ENCODE data around the gene SLX4.
"Not testable (repeated sequence)": the region's sequence is repeated elsewhere in the genome, so short reads cannot be mapped to it uniquely, and the experiment has no call there.

The SLX4 gene

DNA sequence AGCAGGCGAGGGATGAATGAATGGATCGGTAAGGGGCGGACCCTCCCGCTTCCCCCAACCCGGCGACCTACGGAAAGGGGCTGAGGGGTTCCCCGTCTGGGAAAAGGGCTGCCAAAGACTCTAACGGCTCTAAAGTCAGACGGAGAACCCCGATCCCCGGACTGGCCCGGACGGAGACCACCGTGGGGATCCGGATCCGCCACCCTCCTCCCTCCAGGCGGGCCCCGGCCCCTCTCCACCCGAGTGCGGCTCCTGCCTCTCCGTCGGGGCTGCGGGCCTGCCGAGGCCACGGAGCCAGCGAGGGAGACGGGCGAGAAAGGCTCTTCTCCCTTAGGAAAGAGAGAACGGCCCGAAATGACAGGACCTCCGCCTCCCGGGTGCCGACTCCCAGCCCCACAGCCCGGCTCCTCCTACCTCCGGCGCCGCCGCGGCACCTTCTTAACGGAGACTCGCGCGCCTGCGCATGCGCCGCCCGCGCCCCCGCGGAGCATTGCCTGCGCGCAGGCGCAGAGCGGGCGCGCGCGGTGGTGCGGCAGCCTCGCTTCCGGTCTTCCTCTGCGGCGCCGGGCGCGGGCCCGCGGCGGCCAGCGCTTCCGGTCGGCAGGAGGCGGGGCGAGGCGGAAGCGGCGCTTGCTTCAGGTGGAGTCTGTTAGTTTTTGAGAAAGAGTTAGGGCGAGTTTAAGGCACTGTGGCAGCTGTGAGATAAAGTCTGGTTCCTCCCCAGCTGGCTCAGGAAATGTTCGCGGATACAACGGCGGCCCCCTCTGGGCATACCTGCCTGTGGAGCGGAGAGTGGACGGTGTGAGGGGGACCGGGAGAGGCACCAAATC is at the start of gene SLX4:
SLX4 (minus strand) TSS at position 461 of the 830 bp plus-strand sequence. CDS start 2,642 bp downstream, outside the sequence.
- DNase-seq = peak; percentile 92

DNA sequence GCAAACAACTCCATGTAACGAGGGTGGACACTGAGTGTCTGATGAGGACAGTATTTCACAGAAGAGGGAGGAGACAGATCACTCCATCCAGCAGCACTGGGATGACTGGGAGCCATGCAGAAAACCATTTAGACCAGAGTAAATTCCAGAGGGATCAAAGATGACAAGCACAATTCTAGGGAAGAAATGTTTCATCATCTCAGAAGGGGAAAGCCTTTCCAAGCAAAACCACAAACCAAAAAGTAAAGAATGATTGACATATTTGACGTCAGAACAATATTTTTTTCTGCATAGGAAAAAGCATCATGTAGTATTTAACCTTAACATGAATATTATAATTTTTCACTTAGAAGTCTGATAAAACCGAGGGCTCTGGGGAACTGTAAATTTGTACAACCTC is 47.8 kb upstream of the SLX4 start:
- DNase-seq = peak; percentile 59

DNA sequence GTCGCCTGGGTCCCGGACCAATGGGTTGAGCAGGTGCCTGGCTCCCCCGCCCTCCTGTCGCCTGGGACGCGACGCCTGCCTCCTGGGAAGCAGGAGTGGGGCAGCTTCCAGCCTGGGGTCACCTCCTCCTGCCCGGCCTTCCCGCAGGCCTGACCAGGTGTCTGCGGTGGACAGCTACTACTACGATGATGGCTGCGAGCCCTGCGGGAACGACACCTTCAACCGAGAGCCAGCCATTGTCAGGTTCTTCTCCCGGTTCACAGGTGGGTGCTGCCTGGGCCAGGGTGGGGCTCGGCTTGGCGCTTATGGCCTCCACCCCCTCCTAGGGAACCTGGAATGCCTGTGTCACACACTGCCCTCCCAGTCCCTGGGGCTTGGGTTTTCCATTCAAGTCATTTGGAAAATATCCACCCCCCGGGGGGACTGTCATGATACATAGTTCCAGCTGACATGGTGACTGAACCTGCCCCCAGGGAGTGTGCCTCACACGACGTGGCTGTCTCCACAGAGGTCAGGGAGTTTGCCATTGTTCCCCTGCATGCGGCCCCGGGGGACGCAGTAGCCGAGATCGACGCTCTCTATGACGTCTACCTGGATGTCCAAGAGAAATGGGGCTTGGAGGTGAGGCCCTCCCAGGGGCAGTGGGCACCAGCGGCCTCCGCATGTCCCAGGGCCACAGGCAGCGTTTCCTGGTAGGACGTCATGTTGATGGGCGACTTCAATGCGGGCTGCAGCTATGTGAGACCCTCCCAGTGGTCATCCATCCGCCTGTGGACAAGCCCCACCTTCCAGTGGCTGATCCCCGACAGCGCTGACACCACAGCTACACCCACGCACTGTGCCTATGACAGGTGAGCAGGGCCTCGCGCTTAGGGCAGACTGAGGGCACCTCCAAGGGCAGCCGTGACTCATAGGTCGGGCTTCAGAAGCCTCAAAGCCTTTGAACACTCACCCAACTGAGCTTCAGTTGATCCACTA is 45.4 kb upstream of the SLX4 start:
- no peak for DNase-seq

DNA sequence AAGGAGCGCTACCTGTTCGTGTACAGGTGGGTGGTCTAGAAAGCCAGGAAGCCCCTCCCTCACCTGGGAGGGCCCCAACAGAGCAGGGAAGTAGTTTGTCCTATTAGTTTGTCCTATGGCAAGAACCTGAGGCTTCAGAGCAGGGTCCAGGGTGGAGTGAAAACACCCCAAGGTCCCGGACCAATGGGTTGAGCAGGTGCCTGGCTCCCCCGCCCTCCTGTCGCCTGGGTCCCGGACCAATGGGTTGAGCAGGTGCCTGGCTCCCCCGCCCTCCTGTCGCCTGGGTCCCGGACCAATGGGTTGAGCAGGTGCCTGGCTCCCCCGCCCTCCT is 44.7 kb upstream of the SLX4 start:
- not testable (repeated sequence) for DNase-seq

- DNase-seq = no peak
Observed at GRCh38 chr16:3655396-3656159, 44.2 kb upstream of the SLX4 start.

GRCh38 chr16:3655030-3655395 is 43.6 kb upstream of the SLX4 start:
- no peak for DNase-seq

DNA sequence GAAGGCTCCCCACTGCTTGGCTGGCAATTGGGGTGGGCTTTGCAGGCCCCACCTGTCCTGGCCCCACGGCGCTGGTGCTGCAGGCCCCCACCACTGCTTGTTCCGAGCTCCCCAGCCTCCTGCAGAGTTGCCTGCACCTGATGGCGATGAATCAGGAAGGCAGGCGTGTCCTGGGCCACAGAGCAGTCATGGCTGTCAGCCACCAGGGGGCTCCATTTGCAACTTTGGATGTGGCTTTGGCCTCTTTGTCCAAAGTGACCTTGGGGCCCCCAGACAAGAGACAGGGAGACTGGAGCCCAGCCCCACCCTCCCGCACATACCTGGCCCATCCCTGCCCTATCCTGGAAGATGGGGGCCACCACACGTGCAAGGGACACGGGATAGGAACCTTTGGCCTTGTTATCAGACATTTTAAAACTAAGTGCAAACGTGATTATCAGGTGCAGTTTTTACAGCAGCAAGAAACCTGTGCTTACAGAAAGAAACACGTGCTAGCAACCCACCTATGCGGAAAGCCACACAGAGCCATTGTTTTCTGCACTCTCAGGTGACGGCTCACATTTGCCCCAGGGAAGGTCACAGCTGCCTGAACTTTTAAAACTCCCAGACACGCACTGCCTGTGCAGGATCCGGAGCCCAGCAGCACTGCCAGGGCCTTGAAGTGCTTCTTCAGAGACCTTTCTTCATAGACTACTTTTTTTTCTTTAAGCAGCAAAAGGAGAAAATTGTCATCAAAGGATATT is 43.0 kb upstream of the SLX4 start, which contains the start of gene DNASE1:
DNASE1 (plus strand) TSS at position 443 of the 743 bp plus-strand sequence. CDS start 683 bp downstream, outside the sequence.
- peak; percentile 60 for DNase-seq

DNA sequence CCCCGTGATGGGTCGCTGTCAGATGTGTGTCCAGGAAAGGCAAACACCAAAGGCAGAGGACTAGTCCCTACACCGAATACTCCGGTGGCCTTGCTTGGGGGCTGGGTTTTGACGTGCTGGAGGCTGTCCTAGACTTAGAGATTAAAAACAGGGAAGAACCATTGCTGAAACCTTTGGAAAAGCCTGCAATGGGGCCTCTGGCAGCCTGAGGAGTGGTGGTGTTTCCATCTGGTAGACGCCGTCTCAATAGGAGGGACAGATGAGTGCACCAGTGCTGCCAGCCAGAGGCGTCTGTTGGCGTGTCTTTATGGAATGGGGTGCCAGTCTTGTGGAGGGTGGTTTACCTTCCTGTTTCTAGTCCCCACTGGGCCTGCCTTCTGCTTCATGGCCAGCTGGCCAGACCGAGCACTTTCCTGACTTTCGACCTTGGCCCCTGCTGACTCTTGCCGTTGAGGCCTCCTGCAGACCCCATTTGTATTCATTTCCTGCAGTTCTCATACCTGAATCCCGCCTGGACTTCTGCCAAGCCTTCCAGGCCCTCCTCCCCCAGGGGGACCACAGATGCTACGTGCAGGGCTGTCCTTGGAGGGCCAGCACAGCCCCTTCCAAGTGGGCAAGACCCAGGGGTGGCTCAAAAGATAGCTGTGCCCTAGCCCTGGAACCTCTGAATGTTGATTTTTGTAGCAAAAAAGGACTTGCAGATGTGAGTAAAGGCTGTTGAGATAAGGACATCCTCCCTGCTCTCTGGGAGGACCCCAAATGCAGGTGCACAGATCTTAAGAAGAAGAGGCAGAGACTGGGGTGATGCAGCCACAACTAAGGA is 41.2 kb upstream of the SLX4 start:
- DNase-seq = no peak

- no peak for DNase-seq
Observed at GRCh38 chr16:3651461-3652372, 40.3 kb upstream of the SLX4 start.

- no peak for DNase-seq
Observed at GRCh38 chr16:3650631-3651265, 39.3 kb upstream of the SLX4 start.

- DNase-seq = no peak
Observed at GRCh38 chr16:3646348-3646920, 35.0 kb upstream of the SLX4 start.

- peak; percentile 47 for DNase-seq
Observed at GRCh38 chr16:3645504-3646347, 34.3 kb upstream of the SLX4 start.

DNA sequence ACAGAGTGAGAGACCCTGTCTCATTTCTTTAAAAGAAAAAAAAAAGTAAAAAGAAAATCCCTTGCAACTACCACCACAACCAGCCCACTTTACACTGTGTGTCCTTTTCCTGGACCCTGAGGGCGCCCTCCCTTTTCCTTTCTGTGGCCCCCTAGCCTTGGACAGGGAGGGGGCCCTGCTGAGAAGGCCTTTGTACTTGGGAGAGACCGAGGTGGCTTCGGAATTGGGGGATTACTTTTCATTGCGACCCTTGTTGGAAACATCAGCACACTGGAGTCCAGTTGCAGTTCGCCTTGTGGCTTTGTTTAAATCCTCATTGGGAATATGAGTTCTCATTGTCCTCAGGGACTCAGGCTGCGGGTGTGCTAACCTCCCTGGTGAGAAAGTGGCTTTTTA is 33.7 kb upstream of the SLX4 start:
- DNase-seq = no peak

- no peak for DNase-seq
Observed at GRCh38 chr16:3643095-3643730, 31.8 kb upstream of the SLX4 start.

DNA sequence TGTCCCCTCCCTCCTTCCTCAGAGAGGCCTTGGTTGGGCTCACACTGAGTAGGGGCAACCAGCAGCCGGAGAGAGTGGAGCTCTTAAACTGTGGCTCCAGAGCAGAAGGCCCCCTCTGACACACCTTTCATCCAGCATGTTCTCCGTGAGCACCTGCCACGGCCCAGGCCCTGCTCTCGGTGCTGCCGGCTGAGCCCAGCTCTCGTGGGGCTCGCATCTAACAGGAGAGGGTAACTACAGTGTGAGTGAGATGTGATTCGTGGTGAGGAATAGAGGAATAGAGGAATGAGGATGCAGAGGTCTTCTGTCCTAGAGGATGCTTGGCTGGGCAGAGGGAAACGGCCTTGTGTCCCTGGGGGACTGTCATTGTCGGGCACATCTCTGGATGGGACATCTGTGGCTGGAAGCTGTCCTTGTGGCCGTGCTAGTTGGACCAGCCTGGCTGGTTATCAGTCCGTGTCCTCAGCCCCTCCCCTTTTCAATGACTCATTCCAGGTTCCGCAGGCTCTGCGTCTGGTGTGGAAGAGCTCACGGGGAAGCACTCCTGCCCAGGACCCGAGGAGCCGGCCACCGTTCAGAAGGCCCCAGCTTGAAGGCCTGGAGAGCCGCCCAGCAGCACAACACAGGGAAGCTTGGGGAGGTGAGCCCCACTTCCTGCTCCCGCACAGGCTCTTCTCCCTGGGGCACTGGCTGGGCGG is 31.1 kb upstream of the SLX4 start:
- peak; percentile 19 for DNase-seq

GRCh38 chr16:3641801-3642396 is 30.5 kb upstream of the SLX4 start:
- DNase-seq = no peak

All from fibroblast of skin of right biceps (primary cell).